ENCODE measurements around the gene MCU.
"Not testable (repeated sequence)": the region's sequence is repeated elsewhere in the genome, so short reads cannot be mapped to it uniquely, and the experiment has no call there.

Gene MCU

GRCh38 chr10:72888151-72888638, 196.3 kb downstream of the MCU start:
- no peaks in the 10 kb centered on the region for H3K27me3 ChIP-seq (ENCODE audit: low read depth, low read length)
- H3K27ac ChIP-seq (ENCODE audit: low read length) = no peak overlapping the region
- peaks cover 14 to 21% of the 10 kb centered on the region in 2 donors for H3K36me3 ChIP-seq (ENCODE audit: control insufficient read depth in 1 of 2, insufficient read depth in 2 of 2, low read length in 2 of 2)
- H3K4me1 ChIP-seq (ENCODE audit: control insufficient read depth in 1 of 2, insufficient read depth in 2 of 2, low read length in 2 of 2) = no peaks in the 10 kb centered on the region
- H3K4me3 ChIP-seq (ENCODE audit: low read depth in 1 of 2, low read length in 2 of 2) = no peak overlapping the region
- H3K9me3 ChIP-seq (ENCODE audit: control insufficient read depth in 1 of 2, low read length in 2 of 2) = no peaks in the 10 kb centered on the region

- no peaks in the 10 kb centered on the region for H3K9me3 ChIP-seq (ENCODE audit: control insufficient read depth in 1 of 2, low read length in 2 of 2)
- H3K27me3 ChIP-seq (ENCODE audit: low read depth, low read length) = no peaks in the 10 kb centered on the region
- H3K4me3 ChIP-seq (ENCODE audit: low read depth in 1 of 2, low read length in 2 of 2) = no peak overlapping the region
- H3K36me3 ChIP-seq (ENCODE audit: control insufficient read depth in 1 of 2, insufficient read depth in 2 of 2, low read length in 2 of 2) = peaks cover 10 to 21% of the 10 kb centered on the region in 2 donors
- H3K27ac ChIP-seq (ENCODE audit: low read length) = no peak overlapping the region
- no peaks in the 10 kb centered on the region for H3K4me1 ChIP-seq (ENCODE audit: control insufficient read depth in 1 of 2, insufficient read depth in 2 of 2, low read length in 2 of 2)
These were observed 197.5 kb downstream of the MCU start for GRCh38 chr10:72889391-72889831.

GRCh38 chr10:72890086-72890485, 198.1 kb downstream of the MCU start:
- no peak overlapping the region for H3K4me3 ChIP-seq (ENCODE audit: low read depth in 1 of 2, low read length in 2 of 2)
- H3K36me3 ChIP-seq (ENCODE audit: control insufficient read depth in 1 of 2, insufficient read depth in 2 of 2, low read length in 2 of 2) = peaks cover 10 to 21% of the 10 kb centered on the region in 2 donors
- H3K27me3 ChIP-seq (ENCODE audit: low read depth, low read length) = no peaks in the 10 kb centered on the region
- no peaks in the 10 kb centered on the region for H3K4me1 ChIP-seq (ENCODE audit: control insufficient read depth in 1 of 2, insufficient read depth in 2 of 2, low read length in 2 of 2)
- H3K27ac ChIP-seq (ENCODE audit: low read length) = no peak overlapping the region
- H3K9me3 ChIP-seq (ENCODE audit: control insufficient read depth in 1 of 2, low read length in 2 of 2) = no peaks in the 10 kb centered on the region

GRCh38 chr10:72893136-72893798, 201.3 kb downstream of the MCU start, which contains the start of gene OIT3:
Gene OIT3 (plus strand): TSS chr10:72893739. CDS start chr10:72893799, 60 bp downstream.
- Histone ChIP-seq H3K4me3 (ENCODE audit: low read depth in 1 of 2, low read length in 2 of 2) (no peak within 1 kb of the TSS), H3K36me3 (ENCODE audit: control insufficient read depth in 1 of 2, insufficient read depth in 2 of 2, low read length in 2 of 2) (peaks cover 3 to 6% of the 10 kb centered on the region in 2 donors), H3K9me3 (ENCODE audit: control insufficient read depth in 1 of 2, low read length in 2 of 2) (no peaks in the 10 kb centered on the region), H3K27ac (ENCODE audit: low read length) (no peak within 1 kb of the TSS), H3K27me3 (ENCODE audit: low read depth, low read length) (no peaks in the 10 kb centered on the region), H3K4me1 (ENCODE audit: control insufficient read depth in 1 of 2, insufficient read depth in 2 of 2, low read length in 2 of 2) (no peaks in the 10 kb centered on the region)

- Histone ChIP-seq H3K4me3 (ENCODE audit: low read depth in 1 of 2, low read length in 2 of 2) (no peak overlapping the region), H3K27ac (ENCODE audit: low read length) (no peak overlapping the region), H3K27me3 (ENCODE audit: low read depth, low read length) (no peaks in the 10 kb centered on the region)
These were observed 203.4 kb downstream of the MCU start for GRCh38 chr10:72895236-72895850.

GRCh38 chr10:72898616-72899015, 206.7 kb downstream of the MCU start:
- Histone ChIP-seq H3K36me3 (ENCODE audit: control insufficient read depth in 1 of 2, insufficient read depth in 2 of 2, low read length in 2 of 2) (no peaks in the 10 kb centered on the region), H3K4me1 (ENCODE audit: control insufficient read depth in 1 of 2, insufficient read depth in 2 of 2, low read length in 2 of 2) (no peaks in the 10 kb centered on the region), H3K4me3 (ENCODE audit: low read depth in 1 of 2, low read length in 2 of 2) (no peak overlapping the region), H3K27ac (ENCODE audit: low read length) (no peak overlapping the region), H3K9me3 (ENCODE audit: control insufficient read depth in 1 of 2, low read length in 2 of 2) (no peaks in the 10 kb centered on the region), H3K27me3 (ENCODE audit: low read depth, low read length) (no peaks in the 10 kb centered on the region)

More at GRCh38 chr10:72895236-72895850, 203.4 kb downstream of the MCU start:
- Histone ChIP-seq H3K4me1 (ENCODE audit: control insufficient read depth in 1 of 2, insufficient read depth in 2 of 2, low read length in 2 of 2) (no peaks in the 10 kb centered on the region), H3K36me3 (ENCODE audit: control insufficient read depth in 1 of 2, insufficient read depth in 2 of 2, low read length in 2 of 2) (no peaks in the 10 kb centered on the region), H3K9me3 (ENCODE audit: control insufficient read depth in 1 of 2, low read length in 2 of 2) (no peaks in the 10 kb centered on the region)

- H3K4me3 ChIP-seq (ENCODE audit: low read depth in 1 of 2, low read length in 2 of 2) = no peak overlapping the region
- no peak overlapping the region for H3K27ac ChIP-seq (ENCODE audit: low read length)
- H3K4me1 ChIP-seq (ENCODE audit: control insufficient read depth in 1 of 2, insufficient read depth in 2 of 2, low read length in 2 of 2) = no peaks in the 10 kb centered on the region
- no peaks in the 10 kb centered on the region for H3K36me3 ChIP-seq (ENCODE audit: control insufficient read depth in 1 of 2, insufficient read depth in 2 of 2, low read length in 2 of 2)
- H3K27me3 ChIP-seq (ENCODE audit: low read depth, low read length) = no peaks in the 10 kb centered on the region
- no peaks in the 10 kb centered on the region for H3K9me3 ChIP-seq (ENCODE audit: control insufficient read depth in 1 of 2, low read length in 2 of 2)
These were observed 207.6 kb downstream of the MCU start for GRCh38 chr10:72899545-72899944.

GRCh38 chr10:72903941-72904446, 212.1 kb downstream of the MCU start:
- H3K27me3 ChIP-seq (ENCODE audit: low read depth, low read length); H3K27ac ChIP-seq (ENCODE audit: low read length); H3K36me3 ChIP-seq (ENCODE audit: control insufficient read depth in 1 of 2, insufficient read depth in 2 of 2, low read length in 2 of 2); H3K9me3 ChIP-seq (ENCODE audit: control insufficient read depth in 1 of 2, low read length in 2 of 2); H3K4me1 ChIP-seq (ENCODE audit: control insufficient read depth in 1 of 2, insufficient read depth in 2 of 2, low read length in 2 of 2); H3K4me3 ChIP-seq (ENCODE audit: low read depth in 1 of 2, low read length in 2 of 2): not testable (repeated sequence)

- no peak overlapping the region for H3K27ac ChIP-seq (ENCODE audit: low read length)
- H3K4me3 ChIP-seq (ENCODE audit: low read depth in 1 of 2, low read length in 2 of 2) = no peak overlapping the region
- H3K27me3 ChIP-seq (ENCODE audit: low read depth, low read length) = no peaks in the 10 kb centered on the region
- H3K36me3 ChIP-seq (ENCODE audit: control insufficient read depth in 1 of 2, insufficient read depth in 2 of 2, low read length in 2 of 2) = no peaks in the 10 kb centered on the region
- H3K9me3 ChIP-seq (ENCODE audit: control insufficient read depth in 1 of 2, low read length in 2 of 2) = no peaks in the 10 kb centered on the region
- H3K4me1 ChIP-seq (ENCODE audit: control insufficient read depth in 1 of 2, insufficient read depth in 2 of 2, low read length in 2 of 2) = no peaks in the 10 kb centered on the region
These were observed 212.9 kb downstream of the MCU start for GRCh38 chr10:72904806-72905205.

- no peaks in the 10 kb centered on the region for H3K27me3 ChIP-seq (ENCODE audit: low read depth, low read length)
- no peaks in the 10 kb centered on the region for H3K36me3 ChIP-seq (ENCODE audit: control insufficient read depth in 1 of 2, insufficient read depth in 2 of 2, low read length in 2 of 2)
- H3K4me1 ChIP-seq (ENCODE audit: control insufficient read depth in 1 of 2, insufficient read depth in 2 of 2, low read length in 2 of 2) = no peaks in the 10 kb centered on the region
- H3K4me3 ChIP-seq (ENCODE audit: low read depth in 1 of 2, low read length in 2 of 2) = no peak overlapping the region
- no peaks in the 10 kb centered on the region for H3K9me3 ChIP-seq (ENCODE audit: control insufficient read depth in 1 of 2, low read length in 2 of 2)
- H3K27ac ChIP-seq (ENCODE audit: low read length) = no peak overlapping the region
These were observed 214.5 kb downstream of the MCU start for GRCh38 chr10:72906446-72906845.

GRCh38 chr10:72910705-72911104, 218.8 kb downstream of the MCU start:
- H3K27ac ChIP-seq (ENCODE audit: low read length) = no peak overlapping the region
- no peaks in the 10 kb centered on the region for H3K9me3 ChIP-seq (ENCODE audit: control insufficient read depth in 1 of 2, low read length in 2 of 2)
- no peak overlapping the region for H3K4me3 ChIP-seq (ENCODE audit: low read depth in 1 of 2, low read length in 2 of 2)
- no peaks in the 10 kb centered on the region for H3K27me3 ChIP-seq (ENCODE audit: low read depth, low read length)
- no peaks in the 10 kb centered on the region for H3K36me3 ChIP-seq (ENCODE audit: control insufficient read depth in 1 of 2, insufficient read depth in 2 of 2, low read length in 2 of 2)
- no peaks in the 10 kb centered on the region for H3K4me1 ChIP-seq (ENCODE audit: control insufficient read depth in 1 of 2, insufficient read depth in 2 of 2, low read length in 2 of 2)

Measured in muscle layer of duodenum (tissue), 2 donors.